IMR-90 (cell line): ENCODE measurements around the gene COTL1. TPM values are rescaled to one million over a fixed set of nuclear protein-coding genes. Genes with fewer than 3 reads are reported as not detected.

Experiments used
- ATAC-seq: fragments of 200-7000 bp; cut with Tn5 transposase; 2 replicates; pipeline ENCODE4 v1.9.1; 2020; ENCODE audit warnings: low read depth, mild to moderate bottlenecking, moderate library complexity
- BruUV-seq: library from RNA; stranded (reverse); fragments of 400-500 nt; replicated peaks from 2 replicates; lab custom pipeline; 2021; lab: Mats Ljungman, UMichigan
- CTCF ChIA-PET: fragments of 300-600 bp; formaldehyde crosslinking; extraction: SDS; loops from one replicate; lab custom pipeline; 2021; ENCODE audit warnings: antibody characterized with exemption; lab: Yijun Ruan, JAX
- POLR2A ChIA-PET: fragments of 300-600 bp; sonication (Branson Sonifier 250); formaldehyde crosslinking; loops from one replicate; lab custom pipeline; 2022; ENCODE audit warnings: antibody characterized with exemption; ENCODE audit not compliant: unreplicated experiment; lab: Charles Lee
- DNase-seq: peaks from one replicate; pipeline ENCODE4 v3.0.0; 2013
- H2AFZ ChIP-seq: replicated peaks from 2 replicates; pipeline ENCODE3; 2013; ENCODE audit warnings: low read length, mild to moderate bottlenecking; ENCODE audit not compliant: poor library complexity
- H2AK5ac ChIP-seq: 2 replicates; pipeline ENCODE4 v1.6.1; 2013; ENCODE audit warnings: low read depth, low read length, inconsistent platforms
- H2AK9ac ChIP-seq: replicated peaks from 2 replicates; pipeline ENCODE3; 2013; ENCODE audit warnings: mild to moderate bottlenecking, low read depth, low read length, moderate library complexity; ENCODE audit not compliant: poor library complexity
- H2BK120ac ChIP-seq: 2 replicates; pipeline ENCODE4 v1.6.1; 2013; ENCODE audit warnings: low read depth, low read length, inconsistent platforms
- H2BK15ac ChIP-seq: 3 replicates; pipeline ENCODE4 v1.6.1; 2013; ENCODE audit warnings: low read depth, low read length, inconsistent platforms
- H2BK20ac ChIP-seq: 2 replicates; pipeline ENCODE4 v1.6.1; 2013; ENCODE audit warnings: low read depth, mild to moderate bottlenecking, inconsistent platforms, low read length, moderate library complexity
- H2BK5ac ChIP-seq: 2 replicates; pipeline ENCODE4 v1.6.1; 2013; ENCODE audit warnings: mild to moderate bottlenecking, low read depth, low read length, inconsistent platforms; ENCODE audit not compliant: poor library complexity, severe bottlenecking
- H3K14ac ChIP-seq: replicated peaks from 2 replicates; pipeline ENCODE4 v1.6.1; 2013; ENCODE audit warnings: low read depth, low read length, inconsistent platforms
- H3K18ac ChIP-seq: 2 replicates; pipeline ENCODE4 v1.6.1; 2013; ENCODE audit warnings: low read depth, low read length, control low read depth
- H3K23ac ChIP-seq: 2 replicates; pipeline ENCODE4 v1.6.1; 2013; ENCODE audit warnings: low read depth, low read length, inconsistent platforms
- H3K27ac ChIP-seq: 2 replicates; pipeline ENCODE4 v1.5.1; 2013; ENCODE audit warnings: mild to moderate bottlenecking, control low read depth, low read length; ENCODE audit not compliant: insufficient read depth
- H3K27me3 ChIP-seq: 2 replicates; pipeline ENCODE4 v1.6.1; 2013; ENCODE audit warnings: low read length; ENCODE audit not compliant: control insufficient read depth, insufficient read depth
- H3K36me3 ChIP-seq: 2 replicates; pipeline ENCODE4 v1.6.1; 2013; ENCODE audit warnings: low read length, mixed read lengths; ENCODE audit not compliant: control insufficient read depth, insufficient read depth
- H3K4ac ChIP-seq: 2 replicates; pipeline ENCODE4 v1.6.1; 2013; ENCODE audit warnings: low read depth, low read length, inconsistent platforms
- H3K4me1 ChIP-seq: 2 replicates; pipeline ENCODE4 v1.6.1; 2013; ENCODE audit warnings: low read length, mixed read lengths; ENCODE audit not compliant: control insufficient read depth, insufficient read depth
- H3K4me2 ChIP-seq: 2 replicates; pipeline ENCODE4 v1.6.1; 2013; ENCODE audit warnings: low read depth, mild to moderate bottlenecking, control low read depth, low read length, moderate library complexity
- H3K4me3 ChIP-seq: 2 replicates; pipeline ENCODE4 v1.5.1; 2013; ENCODE audit warnings: low read depth, mild to moderate bottlenecking, control low read depth, low read length, moderate library complexity; ENCODE audit not compliant: insufficient read depth
- H3K56ac ChIP-seq: 2 replicates; pipeline ENCODE4 v1.6.1; 2013; ENCODE audit warnings: low read length, inconsistent platforms; ENCODE audit not compliant: insufficient read depth; ENCODE audit errors: extremely low read depth
- H3K79me1 ChIP-seq, 2 experiments: 2 replicates each; pipeline ENCODE4 v1.6.1; 2013; ENCODE audit warnings: low read length in 2 of 2, inconsistent platforms in 1 of 2, low read depth in 1 of 2
- H3K9ac ChIP-seq: 2 replicates; pipeline ENCODE4 v1.6.1; 2013; ENCODE audit warnings: low read depth, low read length, control low read depth
- H3K9me1 ChIP-seq: 2 replicates; pipeline ENCODE4 v1.6.1; 2013; ENCODE audit warnings: low read length, inconsistent platforms; ENCODE audit not compliant: insufficient read depth
- H3K9me3 ChIP-seq: 2 replicates; pipeline ENCODE4 v1.6.1; 2013; ENCODE audit warnings: low read length; ENCODE audit not compliant: control insufficient read depth, insufficient read depth
- H4K20me1 ChIP-seq: 2 replicates; pipeline ENCODE4 v1.6.1; 2013; ENCODE audit warnings: low read length, inconsistent platforms; ENCODE audit not compliant: insufficient read depth
- H4K5ac ChIP-seq: 2 replicates; pipeline ENCODE4 v1.6.1; 2013; ENCODE audit warnings: mild to moderate bottlenecking, low read depth, low read length, control low read depth
- H4K8ac ChIP-seq, 2 experiments: 2 replicates each; pipeline ENCODE4 v1.6.1; 2013; ENCODE audit warnings: low read depth in 2 of 2, low read length in 2 of 2, control low read depth in 1 of 2, inconsistent platforms in 1 of 2
- H4K91ac ChIP-seq: 2 replicates; pipeline ENCODE4 v1.6.1; 2013; ENCODE audit warnings: low read depth, low read length, inconsistent platforms; ENCODE audit not compliant: insufficient read depth
- BHLHE40 ChIP-seq: fragments of 150-350 bp; IDR thresholded peaks from 2 replicates; pipeline ENCODE4 v1.6.1; 2016; ENCODE audit warnings: mild to moderate bottlenecking, low read depth, low read length
- CEBPB ChIP-seq: IDR thresholded peaks from 2 replicates; pipeline ENCODE4 v1.6.1; 2012; ENCODE audit warnings: low read depth, low read length, improper control_type of control experiment
- CTCF ChIP-seq: conservative IDR thresholded peaks from 2 replicates; pipeline ENCODE4 v1.5.1; 2012; ENCODE audit warnings: mild to moderate bottlenecking, low read depth, low read length, improper control_type of control experiment
- MAFK ChIP-seq: IDR thresholded peaks from 2 replicates; pipeline ENCODE4 v1.6.1; 2012; ENCODE audit warnings: low read depth, low read length, improper control_type of control experiment
- MAZ ChIP-seq: IDR thresholded peaks from 2 replicates; pipeline ENCODE4 v1.6.1; 2012; ENCODE audit warnings: low read depth, mild to moderate bottlenecking, low read length, improper control_type of control experiment, moderate library complexity, borderline replicate concordance
- MXI1 ChIP-seq: IDR thresholded peaks from 2 replicates; pipeline ENCODE4 v1.6.1; 2012; ENCODE audit warnings: low read depth, mild to moderate bottlenecking, low read length, moderate library complexity, borderline replicate concordance
- NFE2L2 ChIP-seq: fragments of 150-350 bp; IDR thresholded peaks from 2 replicates; pipeline ENCODE4 v1.6.1; 2016; ENCODE audit warnings: low read depth, mild to moderate bottlenecking, low read length
- POLR2A ChIP-seq: IDR thresholded peaks from 2 replicates; pipeline ENCODE4 v1.6.1; 2012; ENCODE audit warnings: mild to moderate bottlenecking, low read depth, low read length
- RAD21 ChIP-seq: IDR thresholded peaks from 2 replicates; pipeline ENCODE4 v1.6.1; 2012; ENCODE audit warnings: low read length, improper control_type of control experiment
- RCOR1 ChIP-seq: IDR thresholded peaks from 2 replicates; pipeline ENCODE4 v1.6.1; 2012; ENCODE audit warnings: mild to moderate bottlenecking, low read length, improper control_type of control experiment; ENCODE audit not compliant: insufficient replicate concordance
- RFX5 ChIP-seq: IDR thresholded peaks from 2 replicates; pipeline ENCODE4 v1.8.0; 2012; ENCODE audit warnings: low read depth, mild to moderate bottlenecking, low read length, moderate library complexity
- SMC3 ChIP-seq: fragments of 150-350 bp; IDR thresholded peaks from 2 replicates; pipeline ENCODE4 v1.6.1; 2016; ENCODE audit warnings: low read depth, mild to moderate bottlenecking, antibody characterized with exemption, low read length, moderate library complexity
- WGBS, 2 experiments: methylation state at CpG; one replicate each; pipeline versions ENCODE4 v1.1.5 to v1.1.7; 2013; ENCODE audit warnings: missing lambda C conversion rate in 2 of 2; ENCODE audit not compliant: insufficient read length in 1 of 2; ENCODE audit errors: extremely low coverage in 2 of 2; 5-methylcytosine and 5-hydroxymethylcytosine counted together
- dilution Hi-C: fragments of 300-500 bp; cut with HindIII; formaldehyde crosslinking; loops from one replicate; pipeline ENCODE4 v1.14.3; 2018; ENCODE audit warnings: low sequenced_read_pairs; ENCODE audit not compliant: unreplicated experiment
- in situ Hi-C: fragments of 300-500 bp; cut with MboI; formaldehyde crosslinking; loops from 3 replicates; pipeline ENCODE4 v1.14.3; 2019; ENCODE audit warnings: low sequenced_read_pairs, inconsistent platforms, mixed read lengths
- intact Hi-C: fragments of 100-400 bp; cut with micrococcal nuclease; formaldehyde crosslinking; loops from 2 replicates; pipeline ENCODE4 v1.10.0; 2022
- polyA plus RNA-seq, 3 experiments: library from polyadenylated mRNA; depleted of rRNA; stranded (reverse); fragments of >200 nt; gene quantifications; 2 replicates each; pipeline ENCODE4 v1.2.3, GENCODE V29; 2012; ENCODE audit warnings: low replicate concordance in 1 of 3
- total RNA-seq: library from RNA; depleted of rRNA; stranded (reverse); fragments of >200 nt; gene quantifications from 2 replicates; pipeline ENCODE4 v1.2.3, GENCODE V29; 2012
- TF ChIP-seq, protein P1 (sequence below): fragments of 150-350 bp; IDR thresholded peaks from 2 replicates; pipeline ENCODE4 v1.6.1; 2016; ENCODE audit warnings: low read depth, mild to moderate bottlenecking, low read length, moderate library complexity, borderline replicate concordance
- TF ChIP-seq, protein P2 (sequence below): fragments of 150-350 bp; IDR thresholded peaks from 2 replicates; pipeline ENCODE4 v1.6.1; 2017; ENCODE audit warnings: mild to moderate bottlenecking, antibody characterized with exemption, low read length, low read depth

COTL1 gene
- total and polyA plus RNA-seq, 2 of the 4 experiments (the other 2 are of a cell fraction), result 144 to 258 TPM

- peaks cover 17% of the 10 kb centered on the region for H3K9me1 ChIP-seq
- peak overlapping the region; percentile 91 for H2BK15ac ChIP-seq
- H2BK120ac ChIP-seq, result peak overlapping the region; percentile 91
- peak overlapping the region; percentile 92 for H3K4ac ChIP-seq
- ChIA-PET CTCF (interaction anchor here (0.6 to 1.2 kb wide), 2 partner anchors 40 to 253 kb away, joined by 3 read pairs; no protein-coding TSS in a partner anchor), POLR2A (no interaction called here)
- peak; percentile 7 for ATAC-seq
- peaks cover 16% of the 10 kb centered on the region for H3K4me1 ChIP-seq
- H3K36me3 ChIP-seq, result no peaks in the 10 kb centered on the region
- no TSS peak for BruUV-seq
- peaks cover 7% of the 10 kb centered on the region for H3K9me3 ChIP-seq
- H2BK20ac ChIP-seq, result peak overlapping the region; percentile 94
- H3K27ac ChIP-seq, result peak overlapping the region; percentile 85
- peak overlapping the region; percentile 83 for H3K14ac ChIP-seq
- DNase-seq, result no peak
- dilution Hi-C loops, result no loop called here
- H4K20me1 ChIP-seq, result no peaks in the 10 kb centered on the region
- H3K56ac ChIP-seq, result peak overlapping the region; percentile 85
- H3K18ac ChIP-seq, result peak overlapping the region; percentile 51
- peak overlapping the region; percentile 60 for H4K5ac ChIP-seq
- no peaks in the 10 kb centered on the region for H3K27me3 ChIP-seq
- no peak overlapping the region for H3K4me2 ChIP-seq
- H3K9ac ChIP-seq, result peak overlapping the region; percentile 14; the same call in 1 of the 2 replicates
- H2AK9ac ChIP-seq, result peak overlapping the region; percentile 20
- H3K79me1 ChIP-seq, result no peaks in the 10 kb centered on the region; a peak in 1 of 4 replicates
- H2AFZ ChIP-seq, result peak overlapping the region; percentile 14
- H4K91ac ChIP-seq, result peak overlapping the region; percentile 94
- WGBS, 2 experiments, result 93% methylated on average over 3 of the region's 11 CpGs; no CpG with 5 or more reads in 1 of the 2 experiments
- H2AK5ac ChIP-seq, result peak overlapping the region; percentile 97
- H3K4me3 ChIP-seq, result no peak overlapping the region
- TF ChIP-seq RAD21 (no peak), CTCF (no peak), BHLHE40 (no peak), MAFK (no peak), MAZ (no peak), POLR2A (no peak), RCOR1 (no peak), SMC3 (no peak), CEBPB (no peak), NFE2L2 (no peak), RFX5 (no peak), MXI1 (no peak)
- TF ChIP-seq, protein P1, sequence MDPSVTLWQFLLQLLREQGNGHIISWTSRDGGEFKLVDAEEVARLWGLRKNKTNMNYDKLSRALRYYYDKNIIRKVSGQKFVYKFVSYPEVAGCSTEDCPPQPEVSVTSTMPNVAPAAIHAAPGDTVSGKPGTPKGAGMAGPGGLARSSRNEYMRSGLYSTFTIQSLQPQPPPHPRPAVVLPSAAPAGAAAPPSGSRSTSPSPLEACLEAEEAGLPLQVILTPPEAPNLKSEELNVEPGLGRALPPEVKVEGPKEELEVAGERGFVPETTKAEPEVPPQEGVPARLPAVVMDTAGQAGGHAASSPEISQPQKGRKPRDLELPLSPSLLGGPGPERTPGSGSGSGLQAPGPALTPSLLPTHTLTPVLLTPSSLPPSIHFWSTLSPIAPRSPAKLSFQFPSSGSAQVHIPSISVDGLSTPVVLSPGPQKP, result no peak
- TF ChIP-seq, protein P2, sequence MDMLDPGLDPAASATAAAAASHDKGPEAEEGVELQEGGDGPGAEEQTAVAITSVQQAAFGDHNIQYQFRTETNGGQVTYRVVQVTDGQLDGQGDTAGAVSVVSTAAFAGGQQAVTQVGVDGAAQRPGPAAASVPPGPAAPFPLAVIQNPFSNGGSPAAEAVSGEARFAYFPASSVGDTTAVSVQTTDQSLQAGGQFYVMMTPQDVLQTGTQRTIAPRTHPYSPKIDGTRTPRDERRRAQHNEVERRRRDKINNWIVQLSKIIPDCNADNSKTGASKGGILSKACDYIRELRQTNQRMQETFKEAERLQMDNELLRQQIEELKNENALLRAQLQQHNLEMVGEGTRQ, result no peak
- H2BK5ac ChIP-seq, result peak overlapping the region; percentile 82
- intact Hi-C loops, result loop anchor here (1.0 to 5.0 kb wide), 2 partner anchors 64 to 85 kb away; partner anchors contain the start of gene COTL1
- in situ Hi-C loops, result no loop called here
- peak overlapping the region; percentile 8 for H3K23ac ChIP-seq
- H4K8ac ChIP-seq, result peak overlapping the region; percentile 74 to 94
Measured at GRCh38 chr16:84532855-84533486, 84.9 kb downstream of the COTL1 start.
